HG02852 (cell line): ENCODE results near the gene FAM163B.
"Not testable (repeated sequence)": the region's sequence is repeated elsewhere in the genome, so short reads cannot be mapped to it uniquely, and the experiment has no call there.

Source experiments
- ATAC-seq: cut with Tn5 transposase; IDR thresholded peaks from one replicate; pipeline ENCODE4 v1.9.1; 2021; ENCODE audit warnings: mild to moderate bottlenecking, moderate library complexity; ENCODE audit not compliant: unreplicated experiment

Gene FAM163B

GRCh38 chr9:133570691-133571080 is 38.5 kb downstream of the FAM163B start:
- no peak for ATAC-seq

- ATAC-seq: no peak
Observed at GRCh38 chr9:133569891-133570690, 39.1 kb downstream of the FAM163B start.

GRCh38 chr9:133569121-133569785 is 39.9 kb downstream of the FAM163B start:
- no peak for ATAC-seq

- no peak for ATAC-seq
Observed at GRCh38 chr9:133568186-133568585, 41.0 kb downstream of the FAM163B start.

GRCh38 chr9:133566817-133567216 is 42.4 kb downstream of the FAM163B start:
- ATAC-seq: no peak

GRCh38 chr9:133566382-133566781 is 42.8 kb downstream of the FAM163B start:
- no peak for ATAC-seq

- no peak for ATAC-seq
Observed at GRCh38 chr9:133564451-133565116, 44.6 kb downstream of the FAM163B start.

DNA sequence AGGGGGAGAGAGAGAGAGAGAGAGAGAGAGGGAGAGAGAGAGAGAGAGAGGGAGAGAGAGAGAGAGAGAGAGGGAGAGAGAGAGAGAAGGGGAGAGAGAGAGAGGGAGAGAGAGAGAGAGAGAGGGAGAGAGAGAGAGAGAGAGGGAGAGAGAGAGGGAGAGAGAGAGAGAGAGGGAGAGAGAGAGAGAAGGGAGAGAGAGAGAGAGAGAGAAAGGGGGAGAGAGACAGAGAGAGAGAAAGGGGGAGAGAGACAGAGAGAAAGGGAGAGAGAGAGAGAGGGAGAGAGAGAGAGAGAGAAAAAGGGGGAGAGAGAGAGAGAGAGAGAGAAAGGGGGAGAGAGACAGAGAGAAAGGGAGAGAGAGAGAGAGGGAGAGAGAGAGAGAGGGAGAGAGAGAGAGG is 45.4 kb downstream of the FAM163B start:
- ATAC-seq: not testable (repeated sequence)

GRCh38 chr9:133563291-133563796 is 45.8 kb downstream of the FAM163B start:
- ATAC-seq: no peak

- ATAC-seq: no peak
Observed at GRCh38 chr9:133562611-133563290, 46.4 kb downstream of the FAM163B start.

DNA sequence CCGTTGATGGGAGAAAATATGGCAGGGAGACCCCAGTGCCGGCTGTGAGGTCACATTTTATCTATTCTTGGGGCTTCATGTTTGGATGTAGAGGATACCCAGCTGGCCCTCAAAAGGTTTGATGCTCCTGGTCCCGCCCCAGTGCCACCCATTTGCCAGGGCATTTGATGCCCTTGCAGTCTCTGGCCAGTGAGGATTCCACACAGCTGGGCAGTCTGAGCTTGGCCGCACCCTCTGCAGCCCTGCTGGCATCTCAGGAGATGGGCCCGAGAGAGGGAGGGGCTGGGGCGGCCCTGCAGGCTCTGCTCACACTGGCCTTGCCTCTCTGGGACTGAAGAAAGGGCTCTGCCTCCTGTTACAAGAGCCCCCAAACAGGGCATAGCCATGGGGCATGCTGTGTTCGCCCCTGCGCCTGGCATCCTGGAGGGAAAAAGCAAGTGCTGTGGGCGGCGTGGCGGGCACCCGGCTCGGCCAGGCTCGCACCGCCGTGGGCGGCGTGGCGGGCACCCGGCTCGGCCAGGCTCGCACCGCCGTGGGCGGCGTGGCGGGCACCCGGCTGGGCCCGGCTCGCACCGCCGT is 47.1 kb downstream of the FAM163B start:
- no peak for ATAC-seq

DNA sequence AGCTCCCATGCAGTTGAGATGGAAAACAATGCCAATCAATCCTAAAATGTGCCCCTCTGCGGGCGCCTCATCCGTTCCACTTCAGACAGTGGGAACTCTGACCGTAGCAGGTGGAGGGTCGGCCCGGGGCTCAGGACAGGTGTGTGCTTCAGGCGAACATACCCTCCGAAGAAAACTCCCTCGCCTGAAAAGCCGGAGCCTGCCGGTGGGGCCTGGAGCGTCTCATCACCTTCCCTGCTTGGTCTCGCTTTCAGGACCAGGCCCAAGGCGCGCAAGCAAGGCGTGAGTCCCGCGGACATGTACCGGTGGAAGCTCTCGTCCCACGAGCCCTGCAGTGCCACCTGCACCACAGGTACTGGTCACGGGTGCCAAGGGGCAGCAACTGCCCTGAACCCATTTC is 48.2 kb downstream of the FAM163B start:
- ATAC-seq: no peak

DNA sequence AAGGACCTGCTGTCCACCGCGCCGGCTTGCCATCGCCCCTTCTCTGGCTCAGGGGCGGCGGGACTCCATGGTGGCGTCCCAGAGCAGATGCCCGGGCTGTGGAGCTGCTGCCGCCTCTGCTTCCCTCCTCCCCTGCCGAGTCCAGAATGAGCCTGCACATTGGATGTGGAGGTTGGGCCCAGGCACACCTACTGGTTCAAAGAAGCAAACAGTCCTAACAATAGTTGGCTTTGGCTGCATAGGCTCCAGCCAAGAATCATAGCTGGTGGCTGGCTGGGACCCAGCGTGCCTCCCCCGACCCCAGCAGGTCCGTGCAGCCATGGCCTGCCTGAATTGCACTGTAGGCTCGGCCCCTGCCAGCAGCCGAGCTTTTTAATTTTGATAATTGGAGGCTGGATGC is 48.9 kb downstream of the FAM163B start:
- ATAC-seq: no peak

GRCh38 chr9:133558191-133559126 is 50.7 kb downstream of the FAM163B start:
- ATAC-seq: peak; percentile 44

DNA sequence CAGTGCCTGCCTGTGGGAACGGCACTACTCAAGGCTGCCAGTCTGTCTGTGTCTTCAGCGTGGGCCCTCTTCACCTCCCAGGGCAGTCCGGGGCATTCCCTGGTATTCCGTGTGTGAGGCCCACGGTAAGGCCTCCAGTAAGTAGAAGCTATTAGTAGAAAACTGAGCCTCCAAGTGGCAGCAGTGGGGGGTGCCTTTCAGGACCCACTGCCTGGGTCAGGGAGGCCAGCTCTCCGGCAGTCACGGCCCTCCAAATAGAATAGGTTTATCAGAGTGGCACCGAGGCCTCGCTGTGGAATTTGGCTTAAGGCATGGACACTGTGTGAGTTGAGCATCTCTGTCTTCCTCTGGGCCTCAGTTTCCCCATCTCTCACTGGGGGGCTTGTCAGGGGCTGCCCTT is 51.6 kb downstream of the FAM163B start:
- ATAC-seq: no peak

DNA sequence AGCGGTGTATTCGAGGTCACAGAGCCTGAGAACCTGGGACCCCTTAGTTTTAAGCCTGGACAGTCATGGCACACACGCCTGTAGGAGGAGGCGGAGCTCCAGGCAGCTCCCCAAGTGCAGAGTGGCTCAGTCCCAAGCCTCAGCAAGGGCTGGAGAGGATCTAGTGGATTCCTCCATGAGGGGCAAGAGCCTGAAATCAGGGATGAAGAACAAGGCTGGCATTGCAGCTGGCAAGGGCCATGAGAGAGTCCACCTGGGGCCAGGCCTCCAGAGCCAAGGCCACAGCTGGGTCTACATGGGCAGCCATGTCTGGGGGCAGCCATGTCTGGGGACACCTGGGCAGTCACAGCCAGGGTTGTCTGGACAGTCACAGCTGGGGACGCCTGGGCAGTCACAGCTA is 52.8 kb downstream of the FAM163B start:
- ATAC-seq: no peak

- no peak for ATAC-seq
Observed at GRCh38 chr9:133554729-133555128, 54.5 kb downstream of the FAM163B start.

GRCh38 chr9:133553973-133554713 is 55.0 kb downstream of the FAM163B start:
- no peak for ATAC-seq

DNA sequence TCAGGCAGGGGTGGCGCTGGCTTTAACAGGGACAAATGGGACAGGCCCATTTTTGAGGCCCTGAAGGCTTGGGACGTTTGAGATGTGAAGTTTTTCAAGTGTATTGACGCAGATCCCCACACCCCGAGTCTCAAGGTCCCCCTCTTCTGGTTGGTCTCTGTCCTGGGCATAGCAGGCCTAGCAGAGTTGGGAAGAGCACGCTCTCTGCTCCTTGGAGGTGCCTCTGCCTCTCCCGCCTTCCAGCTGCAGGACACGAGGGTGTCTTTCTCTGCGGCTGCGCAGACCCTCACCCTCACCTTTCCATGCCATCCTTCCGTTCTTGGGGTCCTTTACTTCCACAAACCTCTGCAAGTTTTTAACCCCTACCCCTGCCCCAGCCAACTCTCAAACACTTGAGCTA is 56.1 kb downstream of the FAM163B start:
- ATAC-seq: no peak
